GM12874 (cell line): Measurements from ENCODE around the gene NCAM1.

Experiments used
- TF ChIP-seq, protein P1 (sequence below): IDR thresholded peaks from 2 replicates; pipeline ENCODE4 v1.5.1; 2011; ENCODE audit warnings: low read depth, mild to moderate bottlenecking, control low read depth, low read length, moderate library complexity; ENCODE audit not compliant: insufficient read depth

Gene NCAM1

DNA sequence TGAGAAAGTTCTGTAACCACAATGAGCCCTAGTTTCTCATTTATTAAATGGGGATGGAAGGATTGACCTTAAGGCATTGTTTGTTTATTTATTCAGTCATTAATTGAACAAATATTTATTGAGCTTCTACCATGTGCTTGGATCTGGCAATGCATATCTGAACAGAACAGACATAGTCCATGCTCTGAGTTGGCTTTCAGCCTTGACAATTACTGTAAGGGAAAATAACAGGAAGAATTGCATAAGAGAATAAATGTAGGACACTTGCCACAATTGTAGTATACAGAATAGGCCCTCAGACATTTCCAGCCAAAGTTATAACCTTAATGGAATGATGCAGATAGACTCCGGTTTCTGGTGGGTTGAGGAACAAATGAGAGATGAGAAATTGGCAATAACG, 192.6 kb downstream of the NCAM1 start:
- TF ChIP-seq, protein P1, sequence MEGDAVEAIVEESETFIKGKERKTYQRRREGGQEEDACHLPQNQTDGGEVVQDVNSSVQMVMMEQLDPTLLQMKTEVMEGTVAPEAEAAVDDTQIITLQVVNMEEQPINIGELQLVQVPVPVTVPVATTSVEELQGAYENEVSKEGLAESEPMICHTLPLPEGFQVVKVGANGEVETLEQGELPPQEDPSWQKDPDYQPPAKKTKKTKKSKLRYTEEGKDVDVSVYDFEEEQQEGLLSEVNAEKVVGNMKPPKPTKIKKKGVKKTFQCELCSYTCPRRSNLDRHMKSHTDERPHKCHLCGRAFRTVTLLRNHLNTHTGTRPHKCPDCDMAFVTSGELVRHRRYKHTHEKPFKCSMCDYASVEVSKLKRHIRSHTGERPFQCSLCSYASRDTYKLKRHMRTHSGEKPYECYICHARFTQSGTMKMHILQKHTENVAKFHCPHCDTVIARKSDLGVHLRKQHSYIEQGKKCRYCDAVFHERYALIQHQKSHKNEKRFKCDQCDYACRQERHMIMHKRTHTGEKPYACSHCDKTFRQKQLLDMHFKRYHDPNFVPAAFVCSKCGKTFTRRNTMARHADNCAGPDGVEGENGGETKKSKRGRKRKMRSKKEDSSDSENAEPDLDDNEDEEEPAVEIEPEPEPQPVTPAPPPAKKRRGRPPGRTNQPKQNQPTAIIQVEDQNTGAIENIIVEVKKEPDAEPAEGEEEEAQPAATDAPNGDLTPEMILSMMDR = no peak

DNA sequence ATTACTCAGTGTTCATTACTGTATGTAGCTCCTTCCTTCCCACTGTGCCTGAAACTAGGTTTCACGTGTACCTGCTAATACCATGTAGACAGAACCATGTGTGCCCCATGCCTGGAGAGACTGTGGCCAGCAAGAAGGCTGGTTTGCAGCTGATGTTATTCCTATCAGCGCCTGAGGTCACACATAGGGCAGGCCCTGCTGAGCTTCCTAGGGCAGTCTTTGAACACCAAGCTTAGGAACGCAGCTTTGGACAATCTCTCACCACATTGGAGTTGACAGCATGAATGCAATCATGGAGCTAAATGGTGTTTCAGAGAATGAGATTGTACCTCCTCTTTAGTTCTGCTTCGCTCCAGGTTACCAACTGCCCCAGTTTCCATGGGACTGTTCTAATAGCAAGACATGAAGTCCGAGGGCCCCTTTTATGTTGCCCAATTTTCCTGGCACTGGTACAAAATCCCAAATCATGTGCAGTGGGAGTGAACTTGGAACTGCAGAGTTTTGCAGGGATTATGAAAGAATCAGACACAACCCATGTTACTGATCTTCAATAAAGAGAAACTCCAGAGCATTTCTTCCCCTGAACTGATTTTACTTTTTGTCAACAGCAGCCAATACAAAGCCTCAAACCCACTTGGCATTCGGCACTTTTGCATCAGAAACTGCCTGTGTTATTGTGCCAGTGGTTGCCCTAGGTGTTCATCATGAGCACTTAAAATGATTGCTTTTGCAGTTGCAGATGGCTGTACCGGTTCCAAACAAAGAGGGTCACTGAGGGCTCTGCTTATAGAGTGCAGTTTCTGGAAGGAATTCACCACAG, 199.0 kb downstream of the NCAM1 start:
- TF ChIP-seq, protein P1 = no peak

DNA sequence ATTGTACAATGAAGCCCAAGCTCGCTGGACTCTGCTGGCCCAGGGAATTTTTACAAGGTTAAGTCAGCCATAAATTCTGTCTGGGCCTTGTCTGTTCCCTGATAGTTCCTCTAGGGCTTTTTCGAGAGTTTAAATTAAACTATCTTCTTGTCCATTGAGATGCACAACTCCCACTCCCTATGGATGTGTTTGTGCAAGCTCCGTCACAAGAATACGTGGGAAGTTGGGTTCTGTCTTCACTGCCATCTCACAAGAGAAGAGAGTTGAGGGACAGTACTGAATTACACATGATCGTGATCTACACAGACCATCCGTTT, 199.5 kb downstream of the NCAM1 start:
- TF ChIP-seq, protein P1 = no peak

DNA sequence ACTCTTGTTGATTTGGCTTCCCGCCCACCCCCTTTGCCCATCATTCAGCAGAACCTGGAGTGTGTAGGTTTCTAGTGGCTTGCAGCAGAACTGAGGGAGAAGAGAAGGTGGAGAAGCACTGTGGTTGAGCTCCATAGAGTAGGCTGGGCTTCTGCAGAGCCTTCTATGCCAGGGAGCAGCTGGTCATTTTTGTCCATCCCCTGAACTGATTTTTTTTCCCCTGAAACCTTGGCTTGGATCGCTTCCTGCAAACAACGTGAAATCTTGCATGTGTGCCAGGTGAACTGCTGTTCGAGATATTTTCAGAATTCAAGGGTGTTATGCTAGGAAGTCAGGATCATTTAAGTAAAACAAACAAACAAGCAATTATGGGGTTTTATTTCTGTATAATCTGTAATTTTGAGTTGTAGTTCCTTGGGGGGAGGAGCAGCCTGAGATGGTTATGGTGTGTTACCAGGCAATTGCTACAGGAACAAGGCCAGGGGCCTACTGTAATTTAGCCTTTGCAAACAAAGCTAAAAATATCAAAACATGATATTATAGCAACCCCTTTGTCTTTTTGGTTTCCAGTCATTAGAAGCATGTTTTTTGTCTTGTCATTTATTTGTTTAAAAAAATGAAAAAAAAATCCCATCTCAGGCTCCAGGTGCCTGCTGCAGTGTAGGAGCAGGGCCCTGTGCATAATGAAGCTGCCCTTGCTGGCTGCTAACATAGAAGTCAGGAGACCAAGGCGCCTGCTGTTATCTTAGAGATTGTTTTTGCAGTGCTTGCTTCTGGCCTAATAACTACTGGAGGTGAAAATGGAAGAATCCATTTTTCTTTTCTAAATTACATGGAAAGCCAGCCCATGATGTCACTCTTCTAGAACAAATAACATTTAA, 200.7 kb downstream of the NCAM1 start:
- TF ChIP-seq, protein P1 = no peak

DNA sequence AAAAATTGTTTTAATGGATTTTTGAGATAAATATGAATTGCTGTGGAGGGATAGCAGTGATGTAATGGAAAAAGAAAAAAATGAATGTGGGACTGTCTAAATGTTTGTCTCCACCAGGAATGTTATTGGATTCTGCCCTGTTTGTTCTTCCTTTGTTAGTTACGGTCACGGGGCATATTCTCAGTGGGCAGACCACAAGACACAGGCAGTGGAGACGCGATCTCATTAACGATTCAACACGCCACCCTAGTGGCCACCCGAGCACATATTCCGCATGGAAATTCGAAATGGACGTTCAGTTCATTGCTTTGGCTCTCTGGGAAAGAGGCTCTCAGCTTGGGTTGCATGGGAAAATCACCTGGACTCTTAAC, 201.4 kb downstream of the NCAM1 start:
- TF ChIP-seq, protein P1 = no peak

DNA sequence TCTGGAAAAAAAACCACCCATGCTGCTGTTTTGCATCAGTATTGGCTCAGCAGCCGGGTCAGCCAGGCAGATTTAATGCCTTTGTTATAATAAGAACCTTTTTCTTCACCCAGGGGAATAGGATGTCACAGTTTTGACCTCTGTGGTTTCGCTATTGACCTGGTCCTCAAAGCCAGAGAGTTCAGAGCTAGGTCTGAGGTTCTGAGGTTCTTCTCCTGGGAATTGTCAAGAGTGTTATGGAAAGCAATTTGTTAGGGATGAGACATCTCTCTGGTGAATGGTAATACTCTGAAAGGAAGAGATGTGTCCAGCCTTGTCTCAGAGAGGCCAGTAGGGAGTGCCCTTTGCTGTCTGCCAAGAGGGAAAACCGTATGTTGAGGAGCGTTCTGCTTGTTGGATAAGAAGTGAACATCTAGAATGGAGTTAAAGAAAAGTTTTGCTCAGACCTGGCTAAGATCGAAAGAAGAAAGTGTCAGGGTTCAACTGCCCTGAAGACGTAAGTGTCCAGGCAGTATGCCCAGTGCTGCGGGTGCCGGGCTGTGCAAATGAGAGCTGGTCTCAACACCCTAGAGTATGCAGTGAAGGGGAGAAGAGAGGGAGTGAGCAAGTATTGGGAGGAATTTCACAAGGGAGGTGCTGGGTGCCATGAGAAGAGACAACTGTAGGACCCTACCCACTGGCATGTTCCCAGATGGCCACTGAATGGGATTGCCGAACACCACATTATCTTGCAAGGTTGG, 202.2 kb downstream of the NCAM1 start:
- TF ChIP-seq, protein P1 = no peak

DNA sequence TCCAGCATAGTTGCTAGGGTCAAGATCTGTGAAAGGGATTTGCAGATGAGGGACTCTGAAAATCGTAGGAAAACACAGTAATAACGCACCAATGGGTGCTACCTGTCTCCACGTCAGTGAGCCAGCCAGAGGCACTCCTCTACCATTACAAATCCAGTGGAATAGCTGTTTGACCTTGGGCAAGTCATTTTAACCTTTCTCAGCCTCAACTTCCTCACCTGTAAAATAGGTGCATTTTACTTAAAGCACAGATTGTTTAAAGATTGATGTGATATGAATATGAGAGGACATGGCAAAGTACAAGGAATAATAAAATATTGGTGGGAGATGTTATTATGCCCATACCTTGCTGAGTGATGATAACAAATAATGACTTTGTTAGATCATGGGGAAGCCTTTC, 205.1 kb downstream of the NCAM1 start:
- TF ChIP-seq, protein P1 = no peak
